ENCODE results near the gene GGA2.

GGA2 gene

GRCh38 chr16:23498863-23499262 is 11.4 kb downstream of the GGA2 start:
- TF ChIP-seq CTCF (IDR thresholded peaks at IDR 0.05) = no peak

- TF ChIP-seq CTCF (IDR thresholded peaks at IDR 0.05) = no peak
Measured at GRCh38 chr16:23497543-23497868, 12.8 kb downstream of the GGA2 start.

- no peak for TF ChIP-seq CTCF (IDR thresholded peaks at IDR 0.05)
Measured at GRCh38 chr16:23496821-23497542, 13.3 kb downstream of the GGA2 start.

GRCh38 chr16:23495671-23496070 is 14.6 kb downstream of the GGA2 start:
- TF ChIP-seq CTCF (IDR thresholded peaks at IDR 0.05) = no peak

GRCh38 chr16:23494188-23494587 is 16.1 kb downstream of the GGA2 start:
- no peak for TF ChIP-seq CTCF (IDR thresholded peaks at IDR 0.05)

GRCh38 chr16:23491490-23492391 is 18.6 kb downstream of the GGA2 start:
- no peak for TF ChIP-seq CTCF (IDR thresholded peaks at IDR 0.05)

- TF ChIP-seq CTCF (IDR thresholded peaks at IDR 0.05) = no peak
Measured at GRCh38 chr16:23486480-23486879, 23.8 kb downstream of the GGA2 start.

Measured in LNCAP (cell line).